GM10248 (cell line): ENCODE data around the gene TRAPPC3L.

Source experiments
- CTCF ChIA-PET: fragments of 300-600 bp; sonication (Branson Sonifier 250); formaldehyde crosslinking; extraction: SDS; loops from one replicate; lab custom pipeline; 2021; ENCODE audit warnings: antibody characterized with exemption; lab: Yijun Ruan, JAX
- POLR2A ChIA-PET: fragments of 350-650 bp; sonication (Branson Sonifier 250); formaldehyde crosslinking; extraction: SDS; loops from one replicate; lab custom pipeline; 2020; ENCODE audit warnings: antibody characterized with exemption; lab: Yijun Ruan, JAX
- DNase-seq: peaks from one replicate; pipeline ENCODE4 v3.0.0; 2012; ENCODE audit errors: extremely low spot score
- CTCF ChIP-seq: IDR thresholded peaks from 2 replicates; pipeline ENCODE4 v1.5.1; 2012; ENCODE audit warnings: mild to moderate bottlenecking, low read depth; ENCODE audit errors: extremely low read depth, missing control alignments, control extremely low read depth

Gene TRAPPC3L

GRCh38 chr6:116485559-116486184 lies 59.8 kb downstream of the TRAPPC3L start:
- TF ChIP-seq CTCF, result no peak
- DNase-seq, result no peak
- ChIA-PET CTCF (interaction anchor here (1.1 kb wide), 1 partner anchor 29 kb away, joined by 4 read pairs; no protein-coding TSS in a partner anchor), POLR2A (no interaction called here)

- no peak for DNase-seq
- CTCF ChIA-PET, result interaction anchor here (1.1 kb wide), 1 partner anchor 195 kb away, joined by 3 read pairs; no protein-coding TSS in a partner anchor
Measured at GRCh38 chr6:116483616-116484015, 61.9 kb downstream of the TRAPPC3L start.

GRCh38 chr6:116482780-116483179 lies 62.7 kb downstream of the TRAPPC3L start:
- ChIA-PET CTCF (no interaction called here), POLR2A (no interaction called here)
- TF ChIP-seq CTCF, result no peak
- DNase-seq, result no peak

More at GRCh38 chr6:116483616-116484015, 61.9 kb downstream of the TRAPPC3L start:
- TF ChIP-seq CTCF, result no peak
- POLR2A ChIA-PET, result no interaction called here

GRCh38 chr6:116476002-116476678 lies 69.3 kb downstream of the TRAPPC3L start:
- TF ChIP-seq CTCF, result no peak
- CTCF ChIA-PET, result interaction anchor here (1.0 kb wide), 1 partner anchor 188 kb away, joined by 3 read pairs; no protein-coding TSS in a partner anchor
- POLR2A ChIA-PET, result no interaction called here
- peak; percentile 72 for DNase-seq

- CTCF ChIA-PET, result no interaction called here
- no peak for TF ChIP-seq CTCF
- no peak for DNase-seq
- POLR2A ChIA-PET, result no interaction called here
Measured at GRCh38 chr6:116475141-116475540, 70.3 kb downstream of the TRAPPC3L start.

- ChIA-PET POLR2A (no interaction called here), CTCF (interaction anchor here (1.5 kb wide), 1 partner anchor 26 kb away, joined by 3 read pairs; no protein-coding TSS in a partner anchor)
- no peak for TF ChIP-seq CTCF
- no peak for DNase-seq
Measured at GRCh38 chr6:116472706-116473105, 72.8 kb downstream of the TRAPPC3L start.
